Measurements from ENCODE around the gene GDE1. TPM values are rescaled to one million over a fixed set of nuclear protein-coding genes. Genes with fewer than 3 reads are reported as not detected.
"Not testable (repeated sequence)": the region's sequence is repeated elsewhere in the genome, so short reads cannot be mapped to it uniquely, and the experiment has no call there.

GDE1 gene
- total and polyA plus RNA-seq, 9 donors, result 39.4 to 56.0 (median 50.1) TPM

- peak; percentile 100 for DNase-seq
- peaks cover 4% of the 10 kb centered on the region for H3K4me1 ChIP-seq (ENCODE audit: control insufficient read depth, insufficient read depth, low read length)
- peak within 1 kb of the TSS; percentile 90 for H3K27ac ChIP-seq (ENCODE audit: low read length)
- 0% methylated on average over 51 of the region's 53 CpGs for WGBS (ENCODE audit: insufficient coverage)
- H3K4me3 ChIP-seq (ENCODE audit: low read length), result peak within 1 kb of the TSS; percentile 83
- peaks cover 4% of the 10 kb centered on the region for H3K36me3 ChIP-seq (ENCODE audit: control insufficient read depth, insufficient read depth, low read length)
- no peaks in the 10 kb centered on the region for H3K27me3 ChIP-seq (ENCODE audit: control insufficient read depth, insufficient read depth, low read length)
- H3K9me3 ChIP-seq (replicated peaks; ENCODE audit: control insufficient read depth, low read depth, low read length), result no peaks in the 10 kb centered on the region
Observed at GRCh38 chr16:19555186-19555937, 33.5 kb upstream of the GDE1 start, which contains the start of gene VPS35L. Gene VPS35L (plus strand): TSS chr16:19555703. CDS start chr16:19555730, 27 bp downstream.

DNA sequence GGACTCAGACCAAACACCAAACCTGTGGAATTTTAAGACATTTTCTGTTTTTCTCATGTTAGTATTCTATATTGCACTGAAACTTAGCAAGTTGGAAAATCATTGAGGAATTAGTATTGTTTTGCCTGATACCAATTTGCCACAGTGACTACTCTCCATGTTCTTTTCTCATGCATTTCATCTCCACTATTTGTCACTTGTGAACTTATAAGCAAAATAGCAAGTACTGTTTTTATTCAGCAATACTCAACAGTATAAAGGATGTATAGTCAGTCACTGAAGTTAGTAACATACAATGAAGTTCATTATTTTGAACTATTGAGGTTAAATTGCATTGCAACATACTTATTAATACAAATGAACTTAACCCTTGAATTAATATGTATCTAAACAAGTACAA is 27.8 kb upstream of the GDE1 start:
- H3K27me3 ChIP-seq (ENCODE audit: control insufficient read depth, insufficient read depth, low read length), result no peaks in the 10 kb centered on the region
- H3K36me3 ChIP-seq (ENCODE audit: control insufficient read depth, insufficient read depth, low read length), result peaks cover 15% of the 10 kb centered on the region
- H3K4me1 ChIP-seq (ENCODE audit: control insufficient read depth, insufficient read depth, low read length), result no peaks in the 10 kb centered on the region
- DNase-seq, result no peak
- no peaks in the 10 kb centered on the region for H3K9me3 ChIP-seq (replicated peaks; ENCODE audit: control insufficient read depth, low read depth, low read length)
- no peak overlapping the region for H3K27ac ChIP-seq (ENCODE audit: low read length)
- H3K4me3 ChIP-seq (ENCODE audit: low read length), result no peak overlapping the region

GRCh38 chr16:19548144-19548543 is 26.2 kb upstream of the GDE1 start:
- Histone ChIP-seq H3K36me3 (ENCODE audit: control insufficient read depth, insufficient read depth, low read length) (peaks cover 19% of the 10 kb centered on the region), H3K9me3 (replicated peaks; ENCODE audit: control insufficient read depth, low read depth, low read length) (no peaks in the 10 kb centered on the region), H3K4me1 (ENCODE audit: control insufficient read depth, insufficient read depth, low read length) (no peaks in the 10 kb centered on the region), H3K4me3 (ENCODE audit: low read length) (no peak overlapping the region), H3K27me3 (ENCODE audit: control insufficient read depth, insufficient read depth, low read length) (no peaks in the 10 kb centered on the region), H3K27ac (ENCODE audit: low read length) (no peak overlapping the region)
- DNase-seq, result no peak
- WGBS (ENCODE audit: insufficient coverage), result 100% methylated on average over 1 of the region's 3 CpGs

DNA sequence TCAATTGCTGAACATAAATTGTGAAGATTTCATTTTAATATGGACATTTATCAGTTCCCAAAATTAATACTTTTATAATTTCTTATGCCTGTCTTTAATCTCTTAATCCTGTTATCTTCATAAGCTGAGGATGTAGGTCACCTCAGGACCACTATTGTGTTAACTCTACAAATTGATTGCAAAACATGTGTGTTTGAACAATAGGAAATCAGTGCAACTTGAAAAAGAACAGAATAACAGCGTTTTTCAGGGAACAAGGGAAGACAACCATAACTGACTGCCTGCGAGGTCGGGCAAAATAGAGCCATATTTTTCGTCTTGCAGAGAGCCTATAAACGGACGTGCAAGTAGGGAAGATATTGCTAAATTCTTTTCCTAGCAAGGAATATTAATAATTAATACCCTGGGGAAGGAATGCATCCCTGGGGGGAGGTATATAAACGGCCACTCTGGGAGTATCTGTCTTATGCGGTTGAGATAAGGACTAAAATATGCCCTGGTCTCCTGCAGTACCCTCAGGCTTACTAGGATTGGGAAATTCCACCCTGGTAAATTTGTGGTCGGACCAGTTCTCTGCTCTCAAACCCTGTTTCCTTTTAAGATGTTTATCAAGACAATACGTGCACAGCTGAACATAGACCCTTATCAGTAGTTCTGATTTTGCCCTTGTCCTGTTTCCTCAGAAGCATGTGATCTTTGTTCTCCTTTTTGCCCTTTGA is 21.5 kb upstream of the GDE1 start:
- not testable (repeated sequence) for H3K27ac ChIP-seq (ENCODE audit: low read length); H3K27me3 ChIP-seq (ENCODE audit: control insufficient read depth, insufficient read depth, low read length); H3K4me1 ChIP-seq (ENCODE audit: control insufficient read depth, insufficient read depth, low read length); H3K4me3 ChIP-seq (ENCODE audit: low read length); DNase-seq; H3K9me3 ChIP-seq (replicated peaks; ENCODE audit: control insufficient read depth, low read depth, low read length)
- H3K36me3 ChIP-seq (ENCODE audit: control insufficient read depth, insufficient read depth, low read length), result peaks cover 36% of the 10 kb centered on the region
- 87% methylated on average over 6 of the region's 10 CpGs for WGBS (ENCODE audit: insufficient coverage)

DNA sequence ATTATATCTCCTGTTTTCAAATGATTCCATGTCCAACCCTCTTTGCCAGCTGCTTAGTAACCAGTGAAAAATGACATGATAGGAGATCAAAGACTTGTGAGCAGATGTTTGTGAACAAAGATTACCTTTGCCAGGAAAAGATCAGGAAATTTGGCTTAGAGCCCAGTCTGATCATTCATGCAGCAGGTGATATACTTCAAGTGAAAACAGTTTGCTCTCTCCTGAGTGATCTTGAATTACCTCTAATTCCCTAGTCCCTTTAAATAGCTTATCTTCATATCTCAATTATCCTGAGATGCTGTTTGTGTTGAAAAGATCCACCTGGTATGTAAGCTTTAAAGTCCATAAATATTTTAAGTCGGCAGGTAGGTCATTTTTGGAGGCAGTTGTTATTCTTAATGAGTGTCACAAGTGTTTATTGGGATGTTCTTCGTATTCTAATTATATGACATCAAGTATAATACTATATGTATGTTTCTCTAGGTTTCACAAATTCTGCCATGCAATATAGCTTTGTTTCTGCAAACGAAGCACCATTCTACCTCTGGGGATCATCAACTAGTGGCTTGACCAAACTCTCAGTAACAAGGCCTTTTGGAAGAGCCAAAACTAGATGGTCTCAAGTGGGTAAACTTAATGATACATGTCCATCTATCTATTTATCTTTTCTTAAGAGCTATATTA is 20.4 kb upstream of the GDE1 start:
- Histone ChIP-seq H3K4me3 (ENCODE audit: low read length) (no peak overlapping the region), H3K36me3 (ENCODE audit: control insufficient read depth, insufficient read depth, low read length) (peaks cover 37% of the 10 kb centered on the region), H3K27me3 (ENCODE audit: control insufficient read depth, insufficient read depth, low read length) (no peaks in the 10 kb centered on the region), H3K4me1 (ENCODE audit: control insufficient read depth, insufficient read depth, low read length) (no peaks in the 10 kb centered on the region), H3K9me3 (replicated peaks; ENCODE audit: control insufficient read depth, low read depth, low read length) (no peaks in the 10 kb centered on the region), H3K27ac (ENCODE audit: low read length) (no peak overlapping the region)
- no peak for DNase-seq
- no CpG with 5 or more reads among the region's 3 CpGs for WGBS (ENCODE audit: insufficient coverage)

DNA sequence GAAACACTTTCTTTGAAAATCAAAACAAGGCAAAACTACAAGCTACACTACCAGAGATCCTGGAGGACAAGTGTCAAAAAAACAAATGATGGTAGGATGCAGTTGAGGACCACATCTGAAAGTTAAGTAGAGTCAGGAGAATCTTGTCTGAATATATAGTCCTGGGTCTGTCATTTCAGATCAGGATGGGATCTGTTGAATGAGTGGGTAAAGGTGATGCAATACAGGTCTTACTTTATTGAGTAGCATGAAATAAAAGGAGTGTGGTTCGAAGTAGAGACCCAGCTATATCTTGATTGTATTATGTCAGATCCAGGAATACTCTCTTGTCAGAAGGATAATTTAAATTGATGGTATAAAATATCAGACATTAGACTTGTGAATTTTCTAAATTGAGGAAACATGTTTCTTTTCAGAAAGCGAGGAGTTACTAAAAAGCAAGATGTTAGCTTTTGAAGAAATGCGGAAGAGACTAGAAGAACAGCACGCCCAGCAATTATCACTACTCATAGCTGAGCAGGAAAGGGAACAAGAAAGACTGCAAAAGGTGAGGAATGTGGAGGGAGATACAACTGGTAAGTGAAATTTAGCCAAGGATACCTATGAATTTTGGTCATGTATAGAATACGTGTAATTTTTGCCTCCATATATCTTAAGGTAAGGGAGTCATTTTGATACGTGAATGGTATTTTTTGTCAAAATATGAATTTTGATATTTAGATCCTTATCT is 18.5 kb upstream of the GDE1 start:
- Histone ChIP-seq H3K9me3 (replicated peaks; ENCODE audit: control insufficient read depth, low read depth, low read length) (no peaks in the 10 kb centered on the region), H3K4me3 (ENCODE audit: low read length) (no peak overlapping the region), H3K27me3 (ENCODE audit: control insufficient read depth, insufficient read depth, low read length) (no peaks in the 10 kb centered on the region), H3K36me3 (ENCODE audit: control insufficient read depth, insufficient read depth, low read length) (peaks cover 44% of the 10 kb centered on the region), H3K27ac (ENCODE audit: low read length) (no peak overlapping the region), H3K4me1 (ENCODE audit: control insufficient read depth, insufficient read depth, low read length) (no peaks in the 10 kb centered on the region)
- 100% methylated on average over 2 of the region's 6 CpGs for WGBS (ENCODE audit: insufficient coverage)
- DNase-seq, result no peak

GRCh38 chr16:19532601-19533000 is 10.7 kb upstream of the GDE1 start:
- Histone ChIP-seq H3K4me3 (ENCODE audit: low read length) (no peak overlapping the region), H3K9me3 (replicated peaks; ENCODE audit: control insufficient read depth, low read depth, low read length) (no peaks in the 10 kb centered on the region), H3K27me3 (ENCODE audit: control insufficient read depth, insufficient read depth, low read length) (no peaks in the 10 kb centered on the region), H3K36me3 (ENCODE audit: control insufficient read depth, insufficient read depth, low read length) (peaks cover 34% of the 10 kb centered on the region), H3K27ac (ENCODE audit: low read length) (no peak overlapping the region), H3K4me1 (ENCODE audit: control insufficient read depth, insufficient read depth, low read length) (no peaks in the 10 kb centered on the region)
- DNase-seq, result no peak
- no CpG with 5 or more reads among the region's 1 CpG for WGBS (ENCODE audit: insufficient coverage)

- Histone ChIP-seq H3K4me1 (ENCODE audit: control insufficient read depth, insufficient read depth, low read length) (peaks cover 3% of the 10 kb centered on the region), H3K36me3 (ENCODE audit: control insufficient read depth, insufficient read depth, low read length) (peaks cover 20% of the 10 kb centered on the region), H3K9me3 (replicated peaks; ENCODE audit: control insufficient read depth, low read depth, low read length) (no peaks in the 10 kb centered on the region), H3K27me3 (ENCODE audit: control insufficient read depth, insufficient read depth, low read length) (no peaks in the 10 kb centered on the region), H3K4me3 (ENCODE audit: low read length) (no peak overlapping the region), H3K27ac (ENCODE audit: low read length) (no peak overlapping the region)
- no peak for DNase-seq
- 100% methylated on average over 2 of the region's 3 CpGs for WGBS (ENCODE audit: insufficient coverage)
Observed at GRCh38 chr16:19528666-19529065, 6.8 kb upstream of the GDE1 start.

DNA sequence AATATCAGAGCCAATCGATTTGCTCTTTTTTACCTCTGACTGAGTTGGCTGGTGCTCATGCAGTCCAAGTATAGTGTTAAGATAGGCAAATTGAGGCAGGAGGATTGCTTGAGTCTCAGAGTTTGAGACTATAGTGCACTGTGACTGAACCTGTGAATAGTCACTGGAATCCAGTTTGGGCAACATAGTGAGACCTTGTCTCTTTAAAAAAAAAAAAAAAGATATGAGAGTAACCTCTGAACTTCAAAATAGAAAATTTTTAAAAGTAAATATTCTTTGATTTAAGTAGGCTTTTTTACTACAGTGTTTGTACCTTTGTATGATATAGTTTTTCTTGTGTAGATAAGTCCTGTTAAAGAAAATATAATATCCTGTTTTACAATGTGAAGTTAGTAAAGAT is 5.3 kb upstream of the GDE1 start:
- DNase-seq, result no peak
- peaks cover 9% of the 10 kb centered on the region for H3K4me1 ChIP-seq (ENCODE audit: control insufficient read depth, insufficient read depth, low read length)
- H3K27me3 ChIP-seq (ENCODE audit: control insufficient read depth, insufficient read depth, low read length), result no peaks in the 10 kb centered on the region
- no peak overlapping the region for H3K27ac ChIP-seq (ENCODE audit: low read length)
- no peaks in the 10 kb centered on the region for H3K9me3 ChIP-seq (replicated peaks; ENCODE audit: control insufficient read depth, low read depth, low read length)
- no CpG with 5 or more reads among the region's 1 CpG for WGBS (ENCODE audit: insufficient coverage)
- peaks cover 14% of the 10 kb centered on the region for H3K36me3 ChIP-seq (ENCODE audit: control insufficient read depth, insufficient read depth, low read length)
- H3K4me3 ChIP-seq (ENCODE audit: low read length), result no peak overlapping the region

DNA sequence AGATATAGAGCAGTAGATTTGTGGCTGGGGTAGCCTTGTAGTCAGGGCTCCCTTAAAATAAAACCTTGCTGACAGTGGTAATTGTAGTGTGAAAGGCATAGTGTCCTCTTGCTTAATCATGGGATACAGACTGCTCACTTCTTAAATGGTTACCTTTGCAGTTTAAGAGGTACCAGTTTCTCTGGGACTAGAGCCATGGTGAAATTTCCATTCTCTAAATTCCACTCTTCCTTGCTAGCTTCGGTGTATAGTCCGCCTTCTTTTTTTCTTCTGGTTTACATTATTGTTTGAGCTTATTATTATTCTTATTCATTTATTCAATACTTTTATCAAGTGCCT is 3.5 kb upstream of the GDE1 start:
- H3K4me1 ChIP-seq (ENCODE audit: control insufficient read depth, insufficient read depth, low read length), result peaks cover 18% of the 10 kb centered on the region
- no peaks in the 10 kb centered on the region for H3K27me3 ChIP-seq (ENCODE audit: control insufficient read depth, insufficient read depth, low read length)
- WGBS (ENCODE audit: insufficient coverage), result no CpG with 5 or more reads among the region's 2 CpGs
- no peak for DNase-seq
- peaks cover 11% of the 10 kb centered on the region for H3K36me3 ChIP-seq (ENCODE audit: control insufficient read depth, insufficient read depth, low read length)
- H3K4me3 ChIP-seq (ENCODE audit: low read length), result no peak overlapping the region
- no peak overlapping the region for H3K27ac ChIP-seq (ENCODE audit: low read length)
- no peaks in the 10 kb centered on the region for H3K9me3 ChIP-seq (replicated peaks; ENCODE audit: control insufficient read depth, low read depth, low read length)
